ENCODE results near the gene KCNV2. TPM values are rescaled to one million over a fixed set of nuclear protein-coding genes. Genes with fewer than 3 reads are reported as not detected.
A peak's percentile ranks its signal among the peaks of the same experiment; 100 is the strongest.

The KCNV2 gene
- total RNA-seq, 2 donors from 2014 or later, result not detected

DNA sequence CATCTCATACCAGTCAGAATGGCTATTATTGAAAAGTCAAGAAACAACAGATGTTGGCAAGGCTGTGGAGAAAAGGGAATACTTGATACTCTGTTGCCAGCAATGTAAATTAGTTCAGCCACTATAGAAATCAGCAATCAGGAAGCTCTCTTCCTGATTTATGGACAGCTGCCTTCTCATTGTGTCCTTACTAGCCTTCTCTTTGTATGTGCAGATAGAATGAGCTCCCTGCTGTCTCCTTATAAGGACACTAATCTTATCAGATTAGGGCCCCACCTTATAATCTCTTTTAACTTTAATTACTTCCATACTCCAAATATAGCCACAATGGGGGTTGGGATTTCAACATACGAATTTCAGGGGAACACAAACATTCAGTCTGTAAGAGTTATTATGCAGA, 38.0 kb downstream of the KCNV2 start:
- no peak overlapping the region for H3K27ac Mint-ChIP-seq
- no peak overlapping the region for H3K4me3 Mint-ChIP-seq
- peaks cover 19% of the 10 kb centered on the region for H3K36me3 Mint-ChIP-seq
- DNase-seq (ENCODE audit: low spot score) (no peak), ATAC-seq (no peak)
- H3K4me1 Mint-ChIP-seq (ENCODE audit: low read depth in 2 of 2), result peaks cover 10% of the 10 kb centered on the region in 2 donors
- H3K27me3 Mint-ChIP-seq, result no peaks in the 10 kb centered on the region
- peaks cover 3% of the 10 kb centered on the region for H3K9me3 Mint-ChIP-seq

DNA sequence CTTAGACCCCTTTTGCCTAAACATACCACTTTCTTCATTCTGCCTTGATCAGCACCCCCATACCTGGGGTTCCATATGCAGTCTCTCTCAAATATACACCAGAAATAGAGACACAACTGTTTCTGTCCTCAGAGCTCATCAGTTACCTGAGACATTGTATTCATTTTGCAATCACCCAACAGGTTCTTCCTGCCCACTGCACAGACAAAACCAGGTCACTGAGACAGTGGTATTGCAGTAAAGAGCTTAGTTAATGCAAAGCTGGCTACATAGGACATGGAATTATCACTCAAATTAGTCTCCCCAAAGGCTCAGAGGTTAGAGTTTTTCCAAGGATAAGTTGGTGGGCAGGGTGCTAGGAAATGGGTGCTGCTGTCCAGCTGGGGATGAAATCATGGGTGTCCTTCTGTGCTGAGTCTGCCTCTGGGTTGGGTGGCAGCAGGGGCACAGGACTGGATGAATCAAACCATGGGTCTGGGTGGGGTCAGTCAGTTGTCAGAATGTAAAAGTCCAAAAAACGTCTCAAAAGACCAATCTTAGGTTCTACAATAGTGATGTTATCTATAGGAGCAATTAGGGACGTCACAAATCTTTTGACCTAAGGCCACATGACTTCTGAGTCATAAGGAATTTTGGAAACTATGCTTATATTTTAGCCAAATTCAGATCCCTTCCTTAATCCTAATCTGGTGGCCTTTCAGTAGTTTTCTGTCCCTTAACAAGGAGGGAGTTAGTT, 41.0 kb downstream of the KCNV2 start:
- Mint-ChIP-seq H3K4me3 (no peak overlapping the region), H3K27me3 (no peaks in the 10 kb centered on the region), H3K9me3 (no peaks in the 10 kb centered on the region), H3K36me3 (peaks cover 5% of the 10 kb centered on the region), H3K4me1 (ENCODE audit: low read depth in 2 of 2) (peaks cover 2 to 5% of the 10 kb centered on the region in 2 donors), H3K27ac (no peak overlapping the region)
- ATAC-seq (no peak), DNase-seq (ENCODE audit: low spot score) (no peak)

DNA sequence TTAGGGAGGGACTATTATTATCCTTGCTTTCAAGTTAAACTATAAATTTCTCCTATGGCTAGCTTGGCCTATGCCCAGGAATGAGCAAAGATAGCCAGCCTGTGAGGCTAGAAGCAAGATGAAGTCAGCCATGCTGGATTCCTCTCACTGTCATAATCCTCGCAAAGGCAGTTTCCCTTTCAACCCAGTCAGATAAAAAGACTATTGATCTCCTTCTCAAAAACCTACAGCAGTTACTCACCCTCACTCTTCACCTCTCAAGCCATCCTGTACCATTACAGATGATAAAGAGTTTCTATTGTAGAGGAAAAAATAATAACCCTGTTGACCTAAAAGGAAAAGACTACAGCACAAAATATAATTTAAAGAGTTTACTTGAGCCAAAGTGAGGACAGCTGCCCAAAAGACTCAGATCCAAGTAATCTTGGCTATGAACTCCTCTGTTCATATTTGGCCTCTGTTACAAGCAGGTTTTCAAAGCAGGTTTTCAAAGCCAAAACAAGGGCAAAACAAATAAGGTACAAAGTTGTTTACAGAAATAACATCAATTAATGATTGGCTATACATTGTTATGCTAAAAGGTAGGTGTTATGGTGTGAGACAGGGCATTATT, 41.7 kb downstream of the KCNV2 start:
- H3K27me3 Mint-ChIP-seq, result no peaks in the 10 kb centered on the region
- no peak overlapping the region for H3K27ac Mint-ChIP-seq
- no peak overlapping the region for H3K4me3 Mint-ChIP-seq
- peaks cover 7 to 10% of the 10 kb centered on the region in 2 donors for H3K4me1 Mint-ChIP-seq (ENCODE audit: low read depth in 2 of 2)
- no peaks in the 10 kb centered on the region for H3K36me3 Mint-ChIP-seq
- ATAC-seq, result no peak
- DNase-seq (ENCODE audit: low spot score), result no peak
- no peaks in the 10 kb centered on the region for H3K9me3 Mint-ChIP-seq

DNA sequence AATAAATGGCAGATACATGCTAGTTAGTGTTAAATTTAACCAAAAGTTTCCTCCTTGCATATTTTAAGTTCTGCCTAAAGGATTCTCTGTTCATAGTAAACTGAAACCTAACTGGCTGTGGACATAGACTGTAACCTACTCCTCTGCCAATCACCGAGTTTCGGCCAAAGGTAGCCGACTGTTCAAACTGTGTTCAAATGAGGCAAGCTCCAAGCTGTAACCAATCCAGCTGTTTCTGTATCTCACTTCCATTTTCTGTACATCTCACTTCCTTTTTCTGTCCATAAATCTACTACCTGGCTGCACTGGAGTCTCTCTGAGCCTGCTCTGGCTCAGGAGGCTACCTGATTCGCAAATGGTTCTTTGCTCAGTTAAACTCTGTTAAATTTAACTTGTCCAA, 44.1 kb downstream of the KCNV2 start:
- Mint-ChIP-seq H3K4me1 (ENCODE audit: low read depth in 2 of 2) (peaks cover 25% of the 10 kb centered on the region in 2 donors), H3K27ac (no peak overlapping the region), H3K27me3 (no peaks in the 10 kb centered on the region), H3K36me3 (no peaks in the 10 kb centered on the region), H3K9me3 (no peaks in the 10 kb centered on the region), H3K4me3 (no peak overlapping the region)
- no peak for ATAC-seq
- no peak for DNase-seq (ENCODE audit: low spot score)

DNA sequence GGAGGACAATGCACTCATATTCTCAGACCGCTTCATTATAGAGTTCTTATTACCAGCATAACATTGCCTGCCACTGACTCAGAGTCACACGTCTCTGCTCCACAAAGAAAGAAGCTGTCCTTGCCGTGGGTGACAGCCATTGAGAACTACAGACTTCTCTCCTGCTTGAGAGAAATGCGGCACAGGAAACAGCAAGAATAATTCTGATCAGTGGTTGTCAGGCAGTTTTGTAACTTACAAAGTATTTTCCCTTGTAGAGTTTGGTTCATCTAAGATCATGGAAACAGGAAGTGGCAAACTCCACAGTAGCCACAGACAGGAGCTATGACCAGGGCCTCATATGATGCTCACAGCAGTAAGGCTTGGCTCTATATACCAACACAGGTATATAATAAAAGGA, 47.0 kb downstream of the KCNV2 start:
- H3K27ac Mint-ChIP-seq, result peak overlapping the region; percentile 47 to 76
- DNase-seq (ENCODE audit: low spot score) (no peak), ATAC-seq (peak; percentile 85 to 88)
- no peaks in the 10 kb centered on the region for H3K27me3 Mint-ChIP-seq
- H3K9me3 Mint-ChIP-seq, result no peaks in the 10 kb centered on the region
- peak overlapping the region; percentile 52 for H3K4me3 Mint-ChIP-seq
- H3K4me1 Mint-ChIP-seq (ENCODE audit: low read depth in 2 of 2), result peaks cover 25 to 28% of the 10 kb centered on the region in 2 donors
- H3K36me3 Mint-ChIP-seq, result peaks cover 10% of the 10 kb centered on the region

DNA sequence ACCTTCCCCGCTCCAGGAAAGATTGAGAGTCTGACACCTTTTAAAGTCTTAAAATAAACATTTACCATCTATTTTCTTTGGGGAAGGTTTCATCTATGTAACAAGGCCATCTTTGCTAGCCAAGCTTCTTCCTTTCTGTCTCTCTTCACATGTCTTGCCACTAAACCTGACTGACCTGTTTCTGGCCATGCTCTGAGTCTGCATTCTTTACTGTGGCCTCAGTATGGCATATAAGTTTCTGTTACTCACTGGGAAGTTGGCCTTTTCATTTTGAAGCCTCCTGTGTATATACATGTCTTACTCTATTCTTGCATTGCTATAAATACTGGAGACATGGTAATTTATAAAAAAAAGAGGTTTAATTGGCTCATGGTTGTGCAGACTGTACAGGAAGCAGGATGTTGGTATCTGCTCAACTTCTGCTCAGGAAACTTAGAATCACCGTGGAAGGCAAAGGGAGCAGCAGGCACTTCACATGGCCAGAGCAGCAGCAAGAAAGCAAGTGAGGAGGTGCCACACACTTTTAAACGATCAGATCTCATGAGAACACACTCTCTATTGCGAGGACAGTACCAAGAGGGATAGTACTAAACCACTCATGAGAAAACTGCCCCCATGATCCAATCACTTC, 48.1 kb downstream of the KCNV2 start:
- Mint-ChIP-seq H3K36me3 (peaks cover 10% of the 10 kb centered on the region), H3K27ac (peak overlapping the region; percentile 40 to 76), H3K4me3 (no peak overlapping the region), H3K4me1 (ENCODE audit: low read depth in 2 of 2) (peaks cover 25 to 28% of the 10 kb centered on the region in 2 donors), H3K27me3 (no peaks in the 10 kb centered on the region), H3K9me3 (no peaks in the 10 kb centered on the region)
- ATAC-seq (no peak), DNase-seq (ENCODE audit: low spot score) (no peak)

DNA sequence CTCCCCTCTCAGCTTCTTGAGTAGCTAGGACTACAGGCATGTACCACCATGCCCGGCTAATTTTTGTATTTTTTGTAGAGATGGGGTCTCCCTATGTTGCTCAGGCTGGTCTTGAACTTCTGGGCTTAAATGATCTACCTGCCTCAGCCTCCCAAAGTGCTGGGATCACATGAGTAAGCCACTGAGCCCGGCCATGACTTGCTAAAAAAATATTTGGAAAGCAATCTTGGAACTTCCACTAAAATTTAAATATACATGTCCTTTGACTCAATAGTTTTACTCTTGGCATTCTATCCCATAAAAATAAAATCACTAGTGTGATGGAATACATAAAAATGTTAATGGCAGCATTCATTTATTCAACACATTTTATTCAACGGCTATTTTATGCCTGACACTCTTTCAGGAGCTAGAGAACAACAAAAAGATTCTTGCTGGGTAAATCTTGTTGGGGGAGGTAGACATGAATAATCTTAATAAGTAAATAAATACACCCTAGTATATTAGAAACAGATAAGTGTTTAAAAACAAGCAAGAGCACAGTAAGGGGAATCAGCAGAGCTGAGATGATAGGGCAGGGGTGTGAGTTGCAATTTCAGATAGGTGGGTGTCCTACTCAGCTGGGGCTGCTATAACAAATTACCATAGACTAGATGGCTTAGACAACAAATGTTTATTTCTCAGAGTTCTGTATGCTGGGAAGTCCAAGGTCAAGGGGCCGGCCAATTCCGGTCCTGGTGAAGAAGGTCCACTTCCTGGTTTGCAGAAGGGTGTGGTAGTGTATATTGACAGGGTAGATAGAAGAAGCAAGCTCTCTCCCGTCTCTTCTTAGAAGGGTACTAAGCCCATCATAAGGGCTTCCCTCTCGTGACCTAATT, 50.7 kb downstream of the KCNV2 start:
- H3K4me3 Mint-ChIP-seq, result no peak overlapping the region
- peaks cover 25 to 28% of the 10 kb centered on the region in 2 donors for H3K4me1 Mint-ChIP-seq (ENCODE audit: low read depth in 2 of 2)

DNA sequence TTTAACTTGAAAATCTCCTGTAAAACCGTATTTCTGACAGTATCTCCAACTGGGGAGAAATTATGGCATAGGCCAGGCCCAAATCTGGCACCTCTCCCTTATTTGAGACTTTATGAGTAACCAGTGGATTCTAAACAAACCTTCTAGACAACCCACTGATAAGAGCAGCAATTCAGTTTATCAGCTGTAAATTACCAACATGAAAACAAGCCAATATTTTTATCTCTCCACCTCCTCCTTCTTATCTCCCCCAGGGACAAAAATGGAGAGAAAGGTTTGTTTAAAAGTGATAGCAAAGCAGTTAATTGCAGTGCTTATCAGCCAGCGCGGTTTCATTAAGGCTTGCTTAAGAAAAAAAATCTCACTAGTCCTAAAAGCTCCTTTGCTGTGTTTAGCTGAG, 53.8 kb downstream of the KCNV2 start:
- Mint-ChIP-seq H3K27ac (peak overlapping the region in 1 of 2 donors; percentile 24), H3K9me3 (peaks cover 13% of the 10 kb centered on the region), H3K27me3 (no peaks in the 10 kb centered on the region), H3K4me3 (no peak overlapping the region), H3K4me1 (ENCODE audit: low read depth in 2 of 2) (peaks cover under 1 to 4% of the 10 kb centered on the region in 2 donors), H3K36me3 (peaks cover 57% of the 10 kb centered on the region)
- DNase-seq (ENCODE audit: low spot score) (no peak), ATAC-seq (no peak)

More for the DNA sequence above, 50.7 kb downstream of the KCNV2 start:
- Mint-ChIP-seq H3K27ac (peak overlapping the region in 1 of 2 donors; percentile 0), H3K36me3 (peaks cover 30% of the 10 kb centered on the region), H3K27me3 (no peaks in the 10 kb centered on the region), H3K9me3 (no peaks in the 10 kb centered on the region)
- DNase-seq (ENCODE audit: low spot score), result no peak
- ATAC-seq, result peak in 1 of 2 donors; percentile 3

DNA sequence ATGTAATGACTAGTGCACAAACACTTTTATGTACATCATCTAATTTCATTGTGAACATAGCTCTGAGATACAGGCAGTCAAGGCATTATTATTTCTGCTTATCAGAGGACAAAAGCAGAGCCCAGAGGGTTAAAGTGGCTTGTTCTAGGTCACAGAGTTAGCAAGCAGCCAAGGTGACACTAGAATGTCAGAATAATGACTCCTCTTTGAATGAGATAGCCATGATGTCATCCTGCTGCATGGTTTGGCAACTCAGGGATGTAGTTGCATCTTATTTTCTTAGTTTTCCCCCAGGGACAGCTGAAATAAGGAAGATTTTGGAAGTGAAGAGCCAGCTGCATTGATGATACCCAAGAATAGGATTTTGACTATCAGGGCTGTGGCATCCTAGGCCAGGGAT, 54.4 kb downstream of the KCNV2 start:
- peak overlapping the region in 1 of 2 donors; percentile 24 for H3K27ac Mint-ChIP-seq
- peaks cover 0 to 3% of the 10 kb centered on the region in 2 donors for H3K4me1 Mint-ChIP-seq (ENCODE audit: low read depth in 2 of 2)

DNA sequence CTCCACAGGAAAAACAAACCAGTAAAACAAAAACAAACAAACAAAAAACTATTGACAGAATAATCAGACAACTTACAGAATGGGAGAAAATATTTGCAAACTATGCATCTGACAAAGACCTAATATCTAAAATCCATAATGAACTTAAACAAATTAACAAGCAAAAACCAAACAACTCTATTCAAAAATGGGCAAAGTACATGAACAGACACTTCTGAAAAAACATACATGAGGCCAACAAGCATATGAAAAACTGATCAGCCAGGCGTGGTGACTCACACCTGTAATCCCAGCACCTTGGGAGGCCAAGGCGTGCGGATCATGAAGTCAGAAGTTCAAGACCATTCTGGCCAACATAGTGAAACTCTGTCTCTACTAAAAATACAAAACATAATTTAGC, 60.1 kb downstream of the KCNV2 start:
- H3K27ac Mint-ChIP-seq, result no peak overlapping the region
- DNase-seq (ENCODE audit: low spot score) (no peak), ATAC-seq (no peak)
- peaks cover 13% of the 10 kb centered on the region for H3K9me3 Mint-ChIP-seq
- peaks cover 69% of the 10 kb centered on the region for H3K36me3 Mint-ChIP-seq
- H3K4me3 Mint-ChIP-seq, result no peak overlapping the region
- no peaks in the 10 kb centered on the region for H3K27me3 Mint-ChIP-seq
- no peaks in the 10 kb centered on the region for H3K4me1 Mint-ChIP-seq (ENCODE audit: low read depth in 2 of 2)

More for the DNA sequence above, 54.4 kb downstream of the KCNV2 start:
- Mint-ChIP-seq H3K36me3 (peaks cover 63% of the 10 kb centered on the region), H3K27me3 (no peaks in the 10 kb centered on the region), H3K4me3 (no peak overlapping the region), H3K9me3 (peaks cover 13% of the 10 kb centered on the region)
- ATAC-seq (no peak), DNase-seq (ENCODE audit: low spot score) (no peak)

DNA sequence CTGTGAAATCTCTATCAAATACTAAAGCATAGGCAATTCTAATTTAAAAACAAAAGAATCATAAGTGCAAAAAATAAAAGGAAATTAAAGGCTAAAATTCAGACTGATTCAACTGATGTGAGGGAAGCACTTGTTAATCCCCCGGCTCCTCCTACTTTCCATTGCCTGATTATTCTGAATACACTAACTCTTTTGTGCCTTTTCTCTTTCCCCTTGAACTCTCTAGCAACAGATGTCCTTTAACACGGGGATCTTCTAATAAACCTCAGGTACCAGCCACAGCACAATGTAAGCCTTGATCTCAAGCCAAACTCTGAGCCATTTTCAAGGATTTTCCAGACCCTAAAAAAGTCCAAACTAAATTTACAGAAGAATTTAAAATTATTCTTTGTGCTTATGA, 61.5 kb downstream of the KCNV2 start:
- no peaks in the 10 kb centered on the region for H3K27me3 Mint-ChIP-seq
- no peak overlapping the region for H3K4me3 Mint-ChIP-seq
- no peak overlapping the region for H3K27ac Mint-ChIP-seq
- no peaks in the 10 kb centered on the region for H3K4me1 Mint-ChIP-seq (ENCODE audit: low read depth in 2 of 2)
- H3K9me3 Mint-ChIP-seq, result peaks cover 8% of the 10 kb centered on the region
- ATAC-seq, result no peak
- H3K36me3 Mint-ChIP-seq, result peaks cover 63% of the 10 kb centered on the region
- DNase-seq (ENCODE audit: low spot score), result no peak

Measured in natural killer cell treated with Interleukin-12 subunit alpha and Interleukin-12 subunit beta and Interleukin-15 and Interleukin-18, amount 100 ng/mL, for 72 hours (primary cell).